Body of pancreas (tissue), 4 donors: Measurements from ENCODE around the gene TRIM40.

Source experiments
- CTCF ChIP-seq, 7 experiments: fragments of 450-650 bp in 4 of 7; fragments of 200-600 bp in 3 of 7; sonication (generic) in 3 of 7; IDR thresholded peaks; one replicate each; pipeline ENCODE4 v1.5.1; 2016 to 2019; ENCODE audit warnings: antibody characterized with exemption in 7 of 7
- POLR2A ChIP-seq, 3 donors: fragments of 450-650 bp; IDR thresholded peaks; one replicate each; pipeline ENCODE4 v1.6.1; 2016; ENCODE audit warnings: antibody characterized with exemption in 3 of 3, mild to moderate bottlenecking in 2 of 3

GRCh38 chr6:30158475-30159040 lies 22.6 kb downstream of the TRIM40 start:
- TF ChIP-seq CTCF (IDR thresholded peaks at IDR 0.05) (no peak), POLR2A (IDR thresholded peaks at IDR 0.05) (no peak)
